Fibroblast of the aortic adventitia (primary cell): ENCODE data around the gene TCF4. TPM values are rescaled to one million over a fixed set of nuclear protein-coding genes. Genes with fewer than 3 reads are reported as not detected.

Experiments used
- DNase-seq: peaks from one replicate; pipeline ENCODE4 v3.0.0-alpha.2; 2010; ENCODE audit warnings: low read depth
- H3K4me3 ChIP-seq: 2 replicates; pipeline ENCODE4 v1.5.1; 2011; ENCODE audit warnings: low read depth, mild to moderate bottlenecking, control low read depth, low read length, moderate library complexity
- total RNA-seq: library from RNA; depleted of rRNA; stranded (reverse); fragments of >200 nt; gene quantifications from 2 replicates; pipeline ENCODE4 v1.2.3, GENCODE V29; 2012; ENCODE audit warnings: low replicate concordance
- TF ChIP-seq, protein P1 (sequence below): IDR thresholded peaks from 2 replicates; pipeline ENCODE4 v1.5.1; 2011; ENCODE audit warnings: mild to moderate bottlenecking, low read length, control low read depth, inconsistent platforms; ENCODE audit not compliant: insufficient read depth

TCF4 gene
- total RNA-seq, 1 donor = 105 TPM

DNA sequence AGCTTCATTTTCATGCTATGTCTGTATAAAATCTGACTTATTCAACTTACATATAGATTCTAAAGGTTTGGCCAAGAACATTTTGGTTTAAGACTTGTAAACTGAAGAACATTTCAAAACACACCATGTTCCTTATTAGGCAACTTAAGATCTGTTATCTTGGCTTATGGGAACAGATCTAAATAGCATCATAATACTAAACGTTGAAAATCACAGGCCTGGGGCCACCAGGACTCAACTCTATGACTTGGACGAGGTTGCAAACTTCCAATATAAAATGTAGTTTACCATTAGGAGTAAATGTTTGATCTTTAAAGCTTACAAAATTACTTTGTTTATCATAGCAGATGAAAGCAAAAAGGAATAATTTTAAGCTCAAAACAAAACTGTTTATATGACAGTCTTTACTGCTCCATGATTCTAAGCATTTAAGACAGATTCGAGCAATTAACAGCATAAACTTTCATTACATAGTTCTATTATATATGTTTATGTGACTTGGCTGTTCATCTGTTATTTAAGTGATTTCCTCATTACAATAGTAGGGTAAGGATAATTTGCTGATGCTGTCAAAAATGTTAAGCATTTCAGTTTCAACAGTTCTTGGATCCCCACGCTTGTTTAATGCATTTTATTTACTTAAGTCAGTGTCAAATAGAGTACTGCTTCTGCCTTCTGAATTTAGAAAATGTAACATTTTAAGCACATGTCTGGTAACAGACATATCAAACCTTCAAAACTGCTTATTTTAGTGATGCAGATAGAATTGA is 8.3 kb downstream of the TCF4 start:
- DNase-seq = no peak
- no peak overlapping the region for H3K4me3 ChIP-seq
- TF ChIP-seq, protein P1, sequence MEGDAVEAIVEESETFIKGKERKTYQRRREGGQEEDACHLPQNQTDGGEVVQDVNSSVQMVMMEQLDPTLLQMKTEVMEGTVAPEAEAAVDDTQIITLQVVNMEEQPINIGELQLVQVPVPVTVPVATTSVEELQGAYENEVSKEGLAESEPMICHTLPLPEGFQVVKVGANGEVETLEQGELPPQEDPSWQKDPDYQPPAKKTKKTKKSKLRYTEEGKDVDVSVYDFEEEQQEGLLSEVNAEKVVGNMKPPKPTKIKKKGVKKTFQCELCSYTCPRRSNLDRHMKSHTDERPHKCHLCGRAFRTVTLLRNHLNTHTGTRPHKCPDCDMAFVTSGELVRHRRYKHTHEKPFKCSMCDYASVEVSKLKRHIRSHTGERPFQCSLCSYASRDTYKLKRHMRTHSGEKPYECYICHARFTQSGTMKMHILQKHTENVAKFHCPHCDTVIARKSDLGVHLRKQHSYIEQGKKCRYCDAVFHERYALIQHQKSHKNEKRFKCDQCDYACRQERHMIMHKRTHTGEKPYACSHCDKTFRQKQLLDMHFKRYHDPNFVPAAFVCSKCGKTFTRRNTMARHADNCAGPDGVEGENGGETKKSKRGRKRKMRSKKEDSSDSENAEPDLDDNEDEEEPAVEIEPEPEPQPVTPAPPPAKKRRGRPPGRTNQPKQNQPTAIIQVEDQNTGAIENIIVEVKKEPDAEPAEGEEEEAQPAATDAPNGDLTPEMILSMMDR = no peak

DNA sequence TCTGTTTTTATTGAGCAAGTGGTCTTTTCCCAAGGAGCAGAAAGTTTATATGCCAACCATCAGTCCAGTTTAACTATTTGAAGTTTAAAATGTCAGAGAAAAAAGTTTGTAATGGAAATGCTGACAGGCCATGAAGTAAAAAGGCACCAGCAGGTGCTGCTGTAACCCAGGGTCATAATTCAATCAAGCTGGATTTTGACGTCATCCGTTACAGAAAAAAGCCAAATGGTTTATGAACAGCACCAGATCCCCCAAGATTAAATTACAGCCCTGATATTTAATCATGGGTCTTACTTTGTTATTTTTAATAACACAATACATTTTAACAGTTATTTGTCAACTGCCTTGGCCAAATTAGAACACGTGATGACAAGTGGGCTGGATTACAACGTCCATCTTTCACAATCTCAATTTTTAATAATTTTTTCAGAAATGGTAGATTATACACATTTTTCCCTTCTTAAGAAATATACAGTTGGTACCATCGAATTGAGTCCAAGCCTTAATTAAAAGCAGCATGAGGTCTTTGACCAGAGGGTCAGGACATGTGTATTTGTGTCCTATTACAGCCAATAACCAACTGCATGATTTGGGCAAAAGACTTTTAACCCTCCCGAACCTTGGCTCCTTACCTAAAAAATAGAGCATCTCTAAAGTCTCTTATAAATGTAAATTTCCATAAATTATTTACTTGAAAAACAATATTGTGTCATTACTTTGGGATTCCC is 10.0 kb downstream of the TCF4 start:
- no peak for DNase-seq
- H3K4me3 ChIP-seq = no peak overlapping the region
- TF ChIP-seq, protein P1 = no peak

DNA sequence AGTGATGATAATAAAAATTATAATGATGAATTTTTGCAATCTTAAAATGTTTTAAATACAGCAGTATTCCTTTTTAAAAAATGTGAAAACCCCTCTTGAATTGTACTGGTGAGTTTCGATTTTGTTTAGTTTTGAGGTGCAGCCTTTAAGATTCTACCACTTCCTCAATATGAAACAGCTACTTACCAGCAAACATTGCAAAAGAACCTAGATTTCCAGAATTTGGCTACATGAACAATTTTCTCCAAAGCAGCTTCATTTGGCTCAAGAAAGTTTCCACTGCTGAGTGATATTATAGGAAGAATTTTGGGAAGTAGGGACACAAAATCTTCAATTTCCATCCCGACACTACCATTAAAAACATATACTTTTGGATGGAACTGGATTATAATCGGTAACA is 12.0 kb downstream of the TCF4 start:
- no peak for DNase-seq
- no peak overlapping the region for H3K4me3 ChIP-seq
- TF ChIP-seq, protein P1 = no peak

DNA sequence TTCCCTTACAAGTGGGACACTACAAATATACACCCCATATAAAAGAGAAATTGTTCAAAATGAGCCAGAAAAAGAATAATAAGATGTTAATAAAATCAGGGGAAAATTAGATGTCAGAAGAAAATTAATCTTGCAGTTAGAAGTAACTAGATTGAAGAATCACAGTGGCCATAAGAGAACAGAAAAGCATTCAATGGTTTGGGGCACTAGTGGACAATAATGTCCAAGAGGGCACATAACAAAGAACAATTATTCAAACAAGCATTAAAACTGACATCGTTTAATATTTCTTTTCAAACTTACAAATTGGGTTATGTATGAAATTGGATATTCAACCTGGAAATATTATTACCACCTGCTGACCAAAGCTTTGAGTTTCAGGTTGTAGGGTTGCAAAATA is 12.9 kb downstream of the TCF4 start:
- no peak overlapping the region for H3K4me3 ChIP-seq
- DNase-seq = no peak
- TF ChIP-seq, protein P1 = no peak

DNA sequence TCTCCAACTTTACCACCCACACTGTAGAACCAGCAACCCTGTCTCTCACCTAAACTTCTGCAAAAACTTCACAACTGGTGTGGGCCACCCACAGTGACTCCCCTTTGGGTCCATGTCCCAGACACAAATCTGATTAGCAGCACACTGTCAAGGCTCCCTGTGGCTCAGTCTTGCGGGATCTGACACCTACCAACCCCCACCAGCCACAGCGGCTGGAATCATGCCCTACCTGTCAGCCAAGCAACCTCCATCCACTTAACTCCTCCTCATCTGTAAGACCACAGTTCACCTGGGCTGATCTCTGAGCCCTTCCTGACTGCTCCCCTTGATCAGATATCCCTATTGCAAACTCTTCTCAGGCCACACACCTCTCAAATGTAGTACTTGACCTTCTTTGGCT is 14.6 kb downstream of the TCF4 start:
- H3K4me3 ChIP-seq = no peak overlapping the region
- no peak for DNase-seq
- TF ChIP-seq, protein P1 = no peak

DNA sequence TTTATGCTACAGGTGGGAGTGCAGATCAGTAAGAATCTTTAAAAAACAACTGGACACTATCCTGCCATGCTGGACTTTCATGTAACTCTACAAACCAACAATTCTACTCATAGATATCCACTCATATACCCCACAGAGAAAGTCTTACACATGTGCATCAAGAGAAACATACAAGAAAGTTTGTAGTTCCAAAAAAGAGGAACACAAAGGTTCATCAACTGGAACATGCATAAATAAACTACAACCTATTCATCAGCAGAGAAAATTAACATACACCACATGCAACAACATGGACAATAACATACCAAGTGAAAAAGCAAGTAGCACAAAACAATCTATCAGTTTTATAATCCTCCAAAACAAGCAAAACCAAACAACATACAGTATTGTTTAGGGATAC is 17.0 kb downstream of the TCF4 start:
- TF ChIP-seq, protein P1 = no peak
- DNase-seq = no peak
- H3K4me3 ChIP-seq = no peak overlapping the region
